Measurements from ENCODE around the gene XXYLT1.
"Not testable (repeated sequence)": the region's sequence is repeated elsewhere in the genome, so short reads cannot be mapped to it uniquely, and the experiment has no call there.

The XXYLT1 gene

GRCh38 chr3:195224980-195225580 lies 45.9 kb downstream of the XXYLT1 start:
- no peak for DNase-seq

GRCh38 chr3:195224156-195224979 lies 46.6 kb downstream of the XXYLT1 start:
- no peak for DNase-seq

GRCh38 chr3:195221876-195222617 lies 48.9 kb downstream of the XXYLT1 start:
- DNase-seq, result no peak

GRCh38 chr3:195221015-195221853 lies 49.7 kb downstream of the XXYLT1 start:
- DNase-seq, result no peak

GRCh38 chr3:195219351-195220230 lies 51.4 kb downstream of the XXYLT1 start:
- no peak for DNase-seq

GRCh38 chr3:195218331-195218730 lies 52.6 kb downstream of the XXYLT1 start:
- not testable (repeated sequence) for DNase-seq

GRCh38 chr3:195215576-195215975 lies 55.4 kb downstream of the XXYLT1 start:
- not testable (repeated sequence) for DNase-seq

- DNase-seq, result no peak
Observed at GRCh38 chr3:195214381-195214780, 56.6 kb downstream of the XXYLT1 start.

GRCh38 chr3:195213639-195214315 lies 57.2 kb downstream of the XXYLT1 start:
- no peak for DNase-seq

GRCh38 chr3:195212749-195213375 lies 58.1 kb downstream of the XXYLT1 start:
- DNase-seq, result no peak

GRCh38 chr3:195212033-195212748 lies 58.8 kb downstream of the XXYLT1 start:
- no peak for DNase-seq

GRCh38 chr3:195210266-195210973 lies 60.5 kb downstream of the XXYLT1 start:
- DNase-seq, result no peak

GRCh38 chr3:195209847-195210265 lies 61.1 kb downstream of the XXYLT1 start:
- no peak for DNase-seq

GRCh38 chr3:195209083-195209846 lies 61.7 kb downstream of the XXYLT1 start:
- DNase-seq, result no peak

GRCh38 chr3:195208631-195209030 lies 62.3 kb downstream of the XXYLT1 start:
- DNase-seq, result no peak

- no peak for DNase-seq
Observed at GRCh38 chr3:195208183-195208582, 62.8 kb downstream of the XXYLT1 start.

GRCh38 chr3:195207731-195208130 lies 63.2 kb downstream of the XXYLT1 start:
- no peak for DNase-seq

GRCh38 chr3:195207056-195207455 lies 63.9 kb downstream of the XXYLT1 start:
- DNase-seq, result no peak
